ENCODE results near the gene TACC3. TPM values are rescaled to one million over a fixed set of nuclear protein-coding genes. Genes with fewer than 3 reads are reported as not detected.

Gene TACC3
- total RNA-seq, 1 donor from 2014 or later = 142 TPM

GRCh38 chr4:1767770-1768366 lies 46.5 kb downstream of the TACC3 start:
- H3K27me3 Mint-ChIP-seq = peaks cover 22% of the 10 kb centered on the region
- DNase-seq = peak; percentile 83
- no peak overlapping the region for H3K27ac Mint-ChIP-seq
- H3K9me3 Mint-ChIP-seq = no peaks in the 10 kb centered on the region
- H3K4me3 Mint-ChIP-seq = peak overlapping the region; percentile 79
- no peaks in the 10 kb centered on the region for H3K36me3 Mint-ChIP-seq (ENCODE audit: low read depth)
- peaks cover 4% of the 10 kb centered on the region for H3K4me1 Mint-ChIP-seq
- intact Hi-C loops (cut with micrococcal nuclease) = no loop called here

DNA sequence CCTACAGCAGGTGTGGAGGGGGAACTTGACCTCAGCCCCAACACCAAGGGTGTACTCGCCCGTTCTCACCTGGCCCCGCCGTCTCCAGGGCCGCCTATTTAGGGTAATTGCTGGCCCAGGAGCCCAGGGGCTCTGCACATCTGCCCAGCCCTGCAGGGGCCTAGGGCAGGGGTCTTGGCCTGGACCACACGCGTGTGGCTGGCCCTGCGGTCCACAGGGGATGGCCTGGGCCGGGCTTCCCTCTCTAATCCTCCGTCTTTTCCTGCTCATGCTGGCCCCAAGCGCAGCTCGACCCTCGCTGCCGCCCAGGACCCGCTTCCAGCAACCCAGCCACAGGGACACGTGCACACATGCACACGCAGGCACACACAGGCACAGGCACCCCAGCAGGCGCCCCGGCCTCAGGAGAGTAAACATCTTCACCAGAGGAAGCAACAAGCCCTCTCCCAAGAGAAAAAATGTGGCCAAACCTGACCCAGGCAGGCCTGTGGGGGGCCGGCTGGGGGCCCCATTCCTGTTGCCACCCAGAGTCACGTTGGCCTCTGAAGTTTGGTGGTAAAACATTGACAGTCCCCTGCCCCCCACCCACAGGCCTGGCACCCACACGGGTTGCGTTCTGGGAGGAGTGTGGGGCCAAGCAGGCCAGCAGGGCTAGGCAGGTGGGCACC lies 47.2 kb downstream of the TACC3 start:
- no peaks in the 10 kb centered on the region for H3K9me3 Mint-ChIP-seq
- no peaks in the 10 kb centered on the region for H3K36me3 Mint-ChIP-seq (ENCODE audit: low read depth)
- peaks cover 4% of the 10 kb centered on the region for H3K4me1 Mint-ChIP-seq
- peaks cover 20% of the 10 kb centered on the region for H3K27me3 Mint-ChIP-seq
- DNase-seq = no peak
- no peak overlapping the region for H3K27ac Mint-ChIP-seq
- intact Hi-C loops (cut with micrococcal nuclease) = no loop called here
- peak overlapping the region; percentile 79 for H3K4me3 Mint-ChIP-seq

GRCh38 chr4:1769692-1770091 lies 48.4 kb downstream of the TACC3 start:
- Mint-ChIP-seq H3K9me3 (no peaks in the 10 kb centered on the region), H3K36me3 (ENCODE audit: low read depth) (no peaks in the 10 kb centered on the region), H3K4me1 (peaks cover 4% of the 10 kb centered on the region), H3K4me3 (no peak overlapping the region), H3K27ac (no peak overlapping the region), H3K27me3 (peaks cover 16% of the 10 kb centered on the region)
- intact Hi-C loops (cut with micrococcal nuclease) = no loop called here
- no peak for DNase-seq

DNA sequence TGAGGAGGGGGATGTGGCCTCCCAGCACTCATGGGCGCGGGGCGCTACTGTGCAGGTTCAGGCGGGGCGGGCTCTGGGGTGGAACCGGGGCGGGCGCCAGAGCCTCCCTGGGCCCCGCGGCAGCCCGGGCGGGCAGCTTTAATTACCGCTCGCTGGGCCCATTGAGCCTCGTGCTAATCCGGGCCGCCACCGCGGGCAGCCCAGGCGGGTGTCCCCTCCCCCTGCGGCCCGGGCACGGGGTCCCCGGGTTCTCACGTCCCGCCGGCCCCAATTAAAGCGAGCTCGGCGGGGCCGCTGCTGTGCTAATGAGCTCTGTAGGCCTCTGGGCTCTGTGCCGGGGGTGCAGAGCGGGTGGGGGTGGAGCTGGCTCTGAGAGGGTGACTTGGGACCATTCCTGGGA lies 48.9 kb downstream of the TACC3 start:
- Mint-ChIP-seq H3K36me3 (ENCODE audit: low read depth) (no peaks in the 10 kb centered on the region), H3K27ac (no peak overlapping the region), H3K27me3 (peaks cover 12% of the 10 kb centered on the region), H3K4me3 (no peak overlapping the region), H3K4me1 (peaks cover 4% of the 10 kb centered on the region), H3K9me3 (no peaks in the 10 kb centered on the region)
- no peak for DNase-seq
- intact Hi-C loops (cut with micrococcal nuclease) = no loop called here

DNA sequence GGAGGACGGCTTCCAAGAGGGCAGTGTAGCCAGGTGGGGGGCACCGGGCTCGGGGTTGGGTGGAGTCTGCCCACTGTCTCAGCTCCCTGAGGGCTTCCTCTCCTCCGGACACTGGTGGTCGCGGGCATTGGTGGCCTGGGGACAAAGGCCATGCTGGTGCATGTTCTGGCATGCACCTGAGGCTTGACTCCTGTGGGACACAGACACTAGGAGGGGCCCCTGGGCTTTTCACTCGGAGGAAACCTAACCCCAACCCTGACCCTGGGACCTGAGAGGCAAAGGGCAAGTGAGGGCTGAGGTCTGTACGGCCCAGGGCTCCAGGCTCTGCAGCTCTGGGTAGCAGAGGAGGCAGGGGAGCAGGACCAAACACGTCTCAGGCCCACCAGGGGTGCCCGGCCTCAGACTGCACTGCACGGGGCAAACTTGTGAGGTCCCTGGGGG lies 49.5 kb downstream of the TACC3 start:
- intact Hi-C loops (cut with micrococcal nuclease) = no loop called here
- no peak for DNase-seq
- H3K9me3 Mint-ChIP-seq = no peaks in the 10 kb centered on the region
- no peak overlapping the region for H3K4me3 Mint-ChIP-seq
- H3K36me3 Mint-ChIP-seq (ENCODE audit: low read depth) = no peaks in the 10 kb centered on the region
- no peak overlapping the region for H3K27ac Mint-ChIP-seq
- peaks cover 2% of the 10 kb centered on the region for H3K4me1 Mint-ChIP-seq
- H3K27me3 Mint-ChIP-seq = peaks cover 8% of the 10 kb centered on the region

DNA sequence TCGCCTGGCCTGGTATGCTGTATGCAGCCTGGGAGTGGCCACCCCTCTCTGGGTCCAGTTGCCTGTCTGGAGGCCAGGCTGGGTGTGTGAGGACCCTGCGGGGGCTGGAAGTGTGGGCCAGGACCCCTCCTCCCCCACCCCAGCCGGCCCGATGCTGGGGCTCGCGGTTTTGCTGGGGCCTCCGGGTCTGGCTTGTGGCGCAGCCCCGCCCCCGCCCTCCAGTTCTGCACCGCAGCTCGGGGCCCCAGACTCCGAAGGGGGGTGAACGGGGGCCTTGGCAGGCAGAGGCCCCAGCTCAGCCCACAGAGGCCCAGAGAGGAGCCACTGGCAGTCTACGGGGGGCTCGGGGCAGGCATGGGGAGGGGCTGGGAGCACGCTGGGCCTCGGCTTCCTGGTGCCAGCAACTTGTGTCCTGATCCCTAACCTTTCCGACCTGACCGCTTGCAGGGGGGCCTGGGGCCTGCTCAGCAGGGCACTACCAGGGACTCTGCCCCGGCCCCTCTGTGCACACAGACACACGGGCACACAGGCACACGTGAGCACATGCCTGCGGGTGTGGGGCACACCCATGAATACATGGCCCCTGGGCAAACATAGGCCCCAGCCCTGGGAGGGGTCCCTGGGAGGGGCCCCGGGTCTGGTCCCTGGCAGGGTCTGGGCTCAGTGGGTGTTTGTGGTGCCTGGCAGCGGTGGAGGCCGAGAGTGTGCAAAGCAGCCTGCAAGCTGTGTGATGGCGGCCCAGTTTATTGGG lies 50.4 kb downstream of the TACC3 start:
- DNase-seq = no peak
- intact Hi-C loops (cut with micrococcal nuclease) = no loop called here
- Mint-ChIP-seq H3K4me3 (no peak overlapping the region), H3K36me3 (ENCODE audit: low read depth) (no peaks in the 10 kb centered on the region), H3K4me1 (peaks cover 2% of the 10 kb centered on the region), H3K27me3 (peaks cover 8% of the 10 kb centered on the region), H3K9me3 (no peaks in the 10 kb centered on the region), H3K27ac (no peak overlapping the region)

DNA sequence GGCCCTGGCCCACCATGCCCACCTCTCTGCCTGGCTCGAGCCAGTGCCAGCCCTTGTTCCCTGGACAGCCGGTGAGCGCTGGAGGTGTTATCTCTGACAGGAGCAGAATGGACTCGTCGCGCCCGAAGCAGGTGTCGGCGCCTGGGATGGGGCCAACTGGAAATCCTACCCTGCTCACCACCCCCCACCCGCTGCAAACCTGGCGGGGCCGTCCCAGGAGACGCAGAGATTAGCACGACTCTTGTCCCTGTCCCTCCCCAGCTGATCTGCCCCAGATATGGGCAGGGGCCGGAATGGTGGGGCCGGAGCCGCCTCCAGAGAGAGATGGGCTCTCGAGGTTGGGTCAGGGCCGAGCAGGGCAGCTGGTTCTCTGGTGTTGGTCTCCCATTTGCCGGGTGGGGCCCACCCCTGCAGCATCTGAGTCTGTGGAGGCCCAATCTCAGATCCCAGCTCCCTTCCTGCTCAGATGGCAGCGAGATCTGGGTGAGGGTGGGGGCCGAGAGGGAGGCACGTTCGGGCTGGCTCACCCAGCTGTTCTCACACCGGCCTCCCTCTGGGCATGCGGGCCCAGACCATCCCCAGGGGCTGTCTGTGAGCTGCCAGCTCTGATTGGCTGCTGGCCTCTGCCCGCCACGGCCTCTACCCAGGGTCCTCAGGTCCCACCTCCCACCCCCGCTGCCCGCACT lies 51.7 kb downstream of the TACC3 start:
- Mint-ChIP-seq H3K9me3 (no peaks in the 10 kb centered on the region), H3K27me3 (peaks cover 5% of the 10 kb centered on the region), H3K4me3 (no peak overlapping the region), H3K36me3 (ENCODE audit: low read depth) (no peaks in the 10 kb centered on the region), H3K27ac (no peak overlapping the region), H3K4me1 (peaks cover under 1% of the 10 kb centered on the region)
- intact Hi-C loops (cut with micrococcal nuclease) = no loop called here
- DNase-seq = no peak

GRCh38 chr4:1773754-1774153 lies 52.4 kb downstream of the TACC3 start:
- no peak for DNase-seq
- Mint-ChIP-seq H3K4me1 (no peaks in the 10 kb centered on the region), H3K4me3 (no peak overlapping the region), H3K36me3 (ENCODE audit: low read depth) (no peaks in the 10 kb centered on the region), H3K9me3 (no peaks in the 10 kb centered on the region), H3K27ac (no peak overlapping the region), H3K27me3 (no peaks in the 10 kb centered on the region)
- intact Hi-C loops (cut with micrococcal nuclease) = no loop called here

- Mint-ChIP-seq H3K27ac (no peak overlapping the region), H3K36me3 (ENCODE audit: low read depth) (no peaks in the 10 kb centered on the region), H3K27me3 (no peaks in the 10 kb centered on the region), H3K4me3 (no peak overlapping the region), H3K4me1 (no peaks in the 10 kb centered on the region), H3K9me3 (no peaks in the 10 kb centered on the region)
- intact Hi-C loops (cut with micrococcal nuclease) = no loop called here
- no peak for DNase-seq
Measured at GRCh38 chr4:1775731-1776500, 54.6 kb downstream of the TACC3 start.

GRCh38 chr4:1776521-1777161 lies 55.3 kb downstream of the TACC3 start:
- intact Hi-C loops (cut with micrococcal nuclease) = no loop called here
- Mint-ChIP-seq H3K4me1 (no peaks in the 10 kb centered on the region), H3K36me3 (ENCODE audit: low read depth) (no peaks in the 10 kb centered on the region), H3K4me3 (no peak overlapping the region), H3K27ac (no peak overlapping the region), H3K9me3 (no peaks in the 10 kb centered on the region), H3K27me3 (no peaks in the 10 kb centered on the region)
- no peak for DNase-seq

DNA sequence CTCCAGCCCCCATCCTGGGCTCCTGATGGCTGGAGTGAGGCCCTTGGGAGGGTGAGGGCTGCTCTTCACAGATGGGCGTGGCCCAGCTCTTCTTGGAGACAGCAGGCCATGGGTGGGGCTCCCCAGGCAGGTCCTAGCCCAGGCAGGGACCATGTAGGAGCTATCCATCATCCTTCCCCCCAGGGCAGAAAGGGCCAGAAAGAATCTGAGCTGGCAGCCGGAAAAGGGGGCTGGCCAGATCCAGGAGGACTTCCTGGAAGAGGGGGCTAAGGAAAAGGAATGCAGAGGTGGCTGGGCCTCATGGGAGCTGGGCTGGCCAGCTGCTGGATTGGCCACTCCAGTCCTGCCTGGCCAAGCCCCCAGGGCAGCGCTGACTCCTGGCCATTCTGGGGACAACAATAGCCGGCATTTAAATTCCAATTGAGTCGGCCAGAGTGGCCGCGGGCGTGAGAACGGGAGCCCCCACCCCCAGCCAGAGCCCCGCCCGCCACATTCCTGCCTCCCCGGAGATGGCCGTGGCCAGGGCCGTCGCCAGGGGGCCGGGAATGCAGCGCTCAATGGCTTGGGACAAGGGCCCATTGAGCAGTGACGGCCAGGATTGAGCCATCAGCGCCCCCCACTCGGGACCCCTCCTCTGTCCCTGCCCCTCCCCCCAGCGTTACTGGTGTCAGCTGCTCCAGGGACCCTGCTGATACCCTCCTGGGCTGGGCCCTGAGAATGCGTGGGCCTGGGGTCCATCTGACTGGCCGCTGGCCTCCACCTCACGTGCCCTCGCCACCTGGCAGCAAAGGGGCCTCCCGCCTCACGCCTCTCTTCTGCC lies 56.7 kb downstream of the TACC3 start:
- Mint-ChIP-seq H3K27me3 (no peaks in the 10 kb centered on the region), H3K36me3 (ENCODE audit: low read depth) (no peaks in the 10 kb centered on the region), H3K27ac (no peak overlapping the region), H3K4me3 (no peak overlapping the region), H3K4me1 (no peaks in the 10 kb centered on the region), H3K9me3 (no peaks in the 10 kb centered on the region)
- no peak for DNase-seq
- intact Hi-C loops (cut with micrococcal nuclease) = no loop called here

DNA sequence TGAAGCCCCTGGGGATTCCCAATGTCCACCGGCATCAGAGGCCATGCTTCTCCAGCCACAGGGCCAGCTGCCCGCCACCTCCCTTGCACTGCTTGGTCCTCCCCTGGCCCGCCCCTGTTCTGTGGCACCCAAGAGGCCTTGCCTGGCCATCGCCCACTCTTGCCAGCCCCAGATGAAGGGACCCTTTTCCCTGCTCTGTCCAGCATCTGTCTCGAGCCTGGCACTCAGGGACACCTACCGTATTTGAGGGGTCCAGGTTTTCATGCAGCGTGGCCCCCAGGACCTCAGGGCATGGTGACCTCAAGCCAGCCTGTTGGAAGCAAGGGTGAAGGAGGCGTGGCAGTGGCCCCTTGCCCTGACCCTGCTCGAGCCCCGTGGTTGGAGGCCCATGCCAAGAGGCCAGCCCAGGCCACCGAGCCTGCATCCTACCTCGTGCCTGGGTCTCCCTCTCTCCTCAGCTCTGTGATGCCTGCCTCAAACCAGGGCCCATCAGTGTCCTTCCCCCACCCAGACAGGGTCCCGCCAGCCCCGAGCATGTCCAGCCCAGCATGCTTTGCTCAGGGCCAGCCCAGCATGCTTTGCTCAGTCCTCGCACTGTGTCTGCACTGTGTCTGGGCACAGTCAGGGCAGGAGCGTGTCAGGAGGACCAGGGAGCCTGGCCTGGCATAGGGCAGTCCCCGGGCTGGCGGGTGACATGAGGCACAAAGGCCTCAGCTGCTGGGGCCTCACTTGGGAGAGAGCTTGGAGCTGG lies 57.5 kb downstream of the TACC3 start:
- DNase-seq = no peak
- intact Hi-C loops (cut with micrococcal nuclease) = no loop called here
- Mint-ChIP-seq H3K27me3 (no peaks in the 10 kb centered on the region), H3K27ac (no peak overlapping the region), H3K9me3 (no peaks in the 10 kb centered on the region), H3K36me3 (ENCODE audit: low read depth) (no peaks in the 10 kb centered on the region), H3K4me1 (no peaks in the 10 kb centered on the region), H3K4me3 (no peak overlapping the region)

Measured in activated CD4-positive, alpha-beta T cell treated with anti-CD3 and anti-CD28 coated beads, Interleukin-2, amount 10 ng/mL, durations not matched to agents 24 days and 14 days (primary cell).